A673 (cell line): ENCODE results near the gene ANKRD10.

Source experiments
- EZH2 ChIP-seq: fragments of 200-600 bp; sonication (generic); IDR thresholded peaks from 2 replicates; pipeline ENCODE4 v1.6.1; 2017; ENCODE audit warnings: borderline replicate concordance, low read depth, mild to moderate bottlenecking, mixed read lengths, antibody characterized with exemption, low read length; ENCODE audit not compliant: poor library complexity, severe bottlenecking
- TF ChIP-seq, protein P1 (sequence below): fragments of 300-800, 200-600 bp; sonication (generic); conservative IDR thresholded peaks from 2 replicates; pipeline ENCODE4 v1.5.1; 2017; ENCODE audit warnings: low read depth, mild to moderate bottlenecking, antibody characterized with exemption, low read length, moderate library complexity, mixed read lengths

DNA sequence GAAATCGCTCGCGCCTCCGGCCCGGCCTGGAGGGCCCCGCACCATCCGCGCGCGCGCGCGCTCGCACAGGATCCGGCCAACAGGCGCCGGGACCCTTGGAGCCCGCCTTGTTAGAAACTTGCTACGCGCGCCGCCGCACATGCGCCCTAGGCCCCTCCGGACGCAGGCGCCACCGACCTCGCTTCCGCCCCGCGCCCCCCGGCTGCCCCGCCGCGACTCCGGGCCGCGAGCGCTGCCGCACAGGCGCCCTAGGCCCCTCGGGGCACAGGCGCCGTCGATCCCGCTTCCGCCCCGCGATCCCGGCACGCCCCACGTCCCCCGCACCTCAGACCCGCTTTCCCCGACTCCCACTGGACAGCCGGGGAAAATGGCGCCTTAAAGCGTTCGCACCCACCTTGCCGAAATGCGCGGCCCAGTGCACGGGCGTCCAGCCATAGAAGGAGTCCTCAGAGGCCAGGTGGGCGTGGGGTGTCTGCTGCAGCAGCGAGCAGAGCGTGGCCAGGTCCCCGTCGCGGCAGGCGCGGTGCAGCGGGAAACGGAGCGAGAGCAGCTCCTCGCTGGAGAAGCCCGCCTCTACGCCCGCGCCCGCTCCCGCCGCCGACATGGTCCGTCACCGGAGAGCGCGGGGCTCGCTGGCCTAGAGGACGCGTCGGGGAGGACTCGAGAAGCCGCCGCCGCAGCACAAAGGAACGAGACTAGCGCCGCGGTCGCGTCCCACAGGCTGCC lies 375 bp downstream of the ANKRD10 start:
- TF ChIP-seq, protein P1, sequence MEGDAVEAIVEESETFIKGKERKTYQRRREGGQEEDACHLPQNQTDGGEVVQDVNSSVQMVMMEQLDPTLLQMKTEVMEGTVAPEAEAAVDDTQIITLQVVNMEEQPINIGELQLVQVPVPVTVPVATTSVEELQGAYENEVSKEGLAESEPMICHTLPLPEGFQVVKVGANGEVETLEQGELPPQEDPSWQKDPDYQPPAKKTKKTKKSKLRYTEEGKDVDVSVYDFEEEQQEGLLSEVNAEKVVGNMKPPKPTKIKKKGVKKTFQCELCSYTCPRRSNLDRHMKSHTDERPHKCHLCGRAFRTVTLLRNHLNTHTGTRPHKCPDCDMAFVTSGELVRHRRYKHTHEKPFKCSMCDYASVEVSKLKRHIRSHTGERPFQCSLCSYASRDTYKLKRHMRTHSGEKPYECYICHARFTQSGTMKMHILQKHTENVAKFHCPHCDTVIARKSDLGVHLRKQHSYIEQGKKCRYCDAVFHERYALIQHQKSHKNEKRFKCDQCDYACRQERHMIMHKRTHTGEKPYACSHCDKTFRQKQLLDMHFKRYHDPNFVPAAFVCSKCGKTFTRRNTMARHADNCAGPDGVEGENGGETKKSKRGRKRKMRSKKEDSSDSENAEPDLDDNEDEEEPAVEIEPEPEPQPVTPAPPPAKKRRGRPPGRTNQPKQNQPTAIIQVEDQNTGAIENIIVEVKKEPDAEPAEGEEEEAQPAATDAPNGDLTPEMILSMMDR, result no peak
- no peak for TF ChIP-seq EZH2
